Fibroblast of mammary gland (primary cell): Measurements from ENCODE around the gene HOXA4.

Experiments used
- DNase-seq: peaks from one replicate; pipeline ENCODE4 v3.0.0-alpha.2; 2010; ENCODE audit warnings: low read depth
- H3K4me3 ChIP-seq: 2 replicates; pipeline ENCODE4 v1.5.1; 2011; ENCODE audit warnings: low read depth, mild to moderate bottlenecking, low read length, moderate library complexity; ENCODE audit not compliant: control insufficient read depth
- TF ChIP-seq, protein P1 (sequence below): conservative IDR thresholded peaks from 2 replicates; pipeline ENCODE4 v1.5.1; 2011; ENCODE audit warnings: low read depth, low read length, inconsistent platforms; ENCODE audit not compliant: control insufficient read depth, insufficient read depth

The HOXA4 gene

DNA sequence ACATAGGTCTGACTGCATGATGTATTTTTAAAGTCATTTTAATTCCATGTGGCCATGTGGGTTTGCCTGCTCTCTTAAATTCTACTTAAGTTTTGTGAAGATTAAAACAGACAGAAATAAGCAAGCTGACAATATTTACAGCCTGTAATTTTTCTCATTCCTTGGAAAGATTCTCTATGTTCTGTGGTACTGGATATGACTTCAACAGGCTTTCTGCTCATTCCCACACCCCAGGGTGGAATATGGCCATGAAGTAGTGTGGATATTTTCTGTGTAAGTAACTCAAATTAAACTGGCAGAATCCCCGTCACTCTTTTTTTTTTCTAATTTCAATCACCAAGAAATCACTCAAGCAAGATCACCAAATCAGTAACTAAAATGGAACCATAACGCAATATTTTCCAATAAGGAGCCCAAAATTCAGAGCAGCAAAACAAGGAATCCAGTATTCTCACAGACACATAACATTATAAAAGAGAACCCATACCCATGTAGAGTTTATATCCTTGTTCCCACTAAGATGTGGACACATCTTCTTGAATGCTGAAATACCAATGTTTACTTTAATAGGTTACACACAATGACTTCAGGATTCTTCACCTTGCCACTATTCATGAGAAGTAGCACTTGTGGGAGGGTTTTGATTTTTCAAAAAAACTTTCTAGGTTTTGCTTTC lies 7.2 kb upstream of the HOXA4 start:
- H3K4me3 ChIP-seq: no peak overlapping the region
- TF ChIP-seq, protein P1, sequence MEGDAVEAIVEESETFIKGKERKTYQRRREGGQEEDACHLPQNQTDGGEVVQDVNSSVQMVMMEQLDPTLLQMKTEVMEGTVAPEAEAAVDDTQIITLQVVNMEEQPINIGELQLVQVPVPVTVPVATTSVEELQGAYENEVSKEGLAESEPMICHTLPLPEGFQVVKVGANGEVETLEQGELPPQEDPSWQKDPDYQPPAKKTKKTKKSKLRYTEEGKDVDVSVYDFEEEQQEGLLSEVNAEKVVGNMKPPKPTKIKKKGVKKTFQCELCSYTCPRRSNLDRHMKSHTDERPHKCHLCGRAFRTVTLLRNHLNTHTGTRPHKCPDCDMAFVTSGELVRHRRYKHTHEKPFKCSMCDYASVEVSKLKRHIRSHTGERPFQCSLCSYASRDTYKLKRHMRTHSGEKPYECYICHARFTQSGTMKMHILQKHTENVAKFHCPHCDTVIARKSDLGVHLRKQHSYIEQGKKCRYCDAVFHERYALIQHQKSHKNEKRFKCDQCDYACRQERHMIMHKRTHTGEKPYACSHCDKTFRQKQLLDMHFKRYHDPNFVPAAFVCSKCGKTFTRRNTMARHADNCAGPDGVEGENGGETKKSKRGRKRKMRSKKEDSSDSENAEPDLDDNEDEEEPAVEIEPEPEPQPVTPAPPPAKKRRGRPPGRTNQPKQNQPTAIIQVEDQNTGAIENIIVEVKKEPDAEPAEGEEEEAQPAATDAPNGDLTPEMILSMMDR: no peak
- no peak for DNase-seq

DNA sequence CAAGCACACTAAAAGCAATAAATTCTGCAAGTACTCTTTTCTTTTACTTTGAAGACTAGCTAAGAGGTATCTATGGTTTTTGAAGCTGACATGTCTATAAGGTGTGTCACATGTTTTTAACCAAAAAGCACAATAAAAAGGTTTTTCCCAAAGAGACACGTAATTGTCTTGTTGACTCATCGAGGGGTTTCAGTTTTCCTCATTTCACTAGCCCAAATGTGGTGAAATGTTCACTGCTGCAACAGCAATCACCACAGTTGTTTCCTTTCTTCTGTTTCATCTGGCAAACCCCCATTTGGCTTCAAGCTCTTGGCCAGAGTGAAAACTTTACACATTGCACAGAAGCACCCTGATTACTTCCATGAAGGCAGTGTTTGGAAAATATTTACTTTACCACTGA lies 3.8 kb upstream of the HOXA4 start:
- TF ChIP-seq, protein P1: no peak
- peak; percentile 99 for DNase-seq
- no peak overlapping the region for H3K4me3 ChIP-seq

DNA sequence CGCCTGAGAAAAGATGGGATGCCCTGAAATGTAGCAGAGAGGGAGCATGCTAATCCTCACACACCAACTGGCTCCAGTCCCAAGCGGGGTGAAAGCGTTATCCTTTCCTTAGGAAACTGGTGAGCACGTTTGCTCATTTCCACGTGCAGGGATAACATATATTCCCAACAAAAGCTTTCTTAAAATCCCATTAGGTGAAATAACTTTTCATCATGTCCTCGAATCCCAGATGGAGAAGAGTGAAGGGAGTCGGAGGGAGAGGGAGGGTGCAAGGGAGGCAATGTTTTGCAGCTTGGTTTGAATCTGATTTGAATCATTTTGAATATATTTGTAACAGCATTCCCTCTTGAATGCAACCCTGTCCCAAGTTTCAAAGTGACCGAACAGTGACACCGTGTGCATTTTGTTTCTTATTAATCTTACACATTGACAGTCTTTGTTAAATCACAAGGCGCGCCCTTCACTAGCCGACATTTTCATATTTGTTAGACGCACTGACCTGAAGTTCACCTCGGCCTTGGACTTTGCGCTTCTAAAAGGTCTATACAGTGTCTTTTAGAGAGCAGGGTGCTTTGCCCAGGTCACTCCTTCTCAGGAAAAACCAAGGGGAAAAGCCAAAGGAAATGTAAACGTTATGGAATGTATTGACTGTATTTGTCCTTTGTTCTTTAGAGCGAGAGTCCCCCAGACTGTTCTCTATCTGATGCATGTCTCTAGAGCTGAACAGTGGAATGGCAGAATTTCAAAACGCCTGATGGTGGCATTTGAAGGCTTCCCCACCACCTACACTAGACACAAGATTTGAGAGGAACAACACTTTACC lies 3.1 kb upstream of the HOXA4 start:
- TF ChIP-seq, protein P1: no peak
- no peak for DNase-seq
- no peak overlapping the region for H3K4me3 ChIP-seq

DNA sequence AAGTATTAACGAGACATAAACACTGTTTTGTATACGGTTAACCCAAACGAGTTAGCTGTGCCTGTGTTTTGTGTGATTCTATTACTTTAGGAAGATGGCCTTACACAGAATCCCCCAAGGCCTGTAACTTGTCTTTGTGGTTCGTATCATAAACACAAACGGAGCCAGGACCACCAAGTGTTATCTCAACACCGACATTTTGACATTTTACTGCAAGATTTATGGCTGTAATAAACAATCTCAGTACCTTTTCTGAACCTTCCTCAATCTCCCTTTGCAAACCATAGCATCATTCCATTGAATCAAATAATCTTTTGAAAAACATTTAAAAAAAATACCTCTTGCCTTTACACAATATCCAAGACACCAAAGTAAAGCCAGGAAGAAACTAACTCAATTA lies 2.4 kb upstream of the HOXA4 start:
- H3K4me3 ChIP-seq: no peak overlapping the region
- TF ChIP-seq, protein P1: no peak
- no peak for DNase-seq

DNA sequence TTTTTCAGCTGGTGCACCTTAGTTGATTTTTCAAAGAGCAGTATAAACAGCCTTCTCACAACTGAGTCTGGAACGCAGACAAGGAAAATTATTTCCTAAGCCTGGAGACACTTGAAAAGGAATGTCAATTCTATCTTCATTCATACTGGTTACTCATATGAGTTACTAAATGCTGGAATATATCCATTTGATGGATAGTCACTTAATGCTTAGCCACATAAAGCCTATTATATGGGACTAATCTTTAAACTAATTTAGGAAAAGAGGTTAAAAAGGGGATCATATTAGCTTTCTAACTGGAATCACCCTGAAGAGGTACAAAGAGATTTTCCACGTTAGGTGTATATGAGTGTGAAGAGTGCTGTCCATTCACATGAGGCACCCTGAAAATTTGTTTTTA lies 1.7 kb upstream of the HOXA4 start:
- TF ChIP-seq, protein P1: no peak

DNA sequence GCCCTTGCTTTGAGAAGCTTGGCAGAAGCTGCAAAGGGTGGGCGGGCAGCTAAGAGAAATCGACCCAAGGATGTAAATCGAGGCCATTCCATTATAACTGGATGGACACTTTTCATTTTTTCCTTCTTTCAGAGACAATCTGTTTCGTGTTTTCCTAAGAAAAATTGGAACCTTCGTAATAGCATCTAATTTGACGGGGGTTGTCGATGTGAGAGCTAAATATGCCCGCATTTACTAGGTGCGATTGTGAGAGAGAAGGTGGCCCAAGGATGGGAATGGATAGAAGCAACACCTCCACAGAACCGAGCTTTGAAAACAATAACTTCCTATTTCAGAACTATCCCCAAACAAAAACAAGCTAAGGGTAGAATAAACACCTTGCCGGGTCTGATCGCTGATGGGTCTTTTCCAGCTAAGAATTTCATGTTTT lies 848 bp upstream of the HOXA4 start:
- DNase-seq: no peak

More for the DNA sequence above, 1.7 kb upstream of the HOXA4 start:
- DNase-seq: no peak
- no peak overlapping the region for H3K4me3 ChIP-seq

More for the DNA sequence above, 848 bp upstream of the HOXA4 start:
- TF ChIP-seq, protein P1: no peak
- peak overlapping the region; percentile 74 for H3K4me3 ChIP-seq
